ENCODE data around the gene TINCR.
A peak's percentile ranks its signal among the peaks of the same experiment; 100 is the strongest.

- TF ChIP-seq, protein P1, sequence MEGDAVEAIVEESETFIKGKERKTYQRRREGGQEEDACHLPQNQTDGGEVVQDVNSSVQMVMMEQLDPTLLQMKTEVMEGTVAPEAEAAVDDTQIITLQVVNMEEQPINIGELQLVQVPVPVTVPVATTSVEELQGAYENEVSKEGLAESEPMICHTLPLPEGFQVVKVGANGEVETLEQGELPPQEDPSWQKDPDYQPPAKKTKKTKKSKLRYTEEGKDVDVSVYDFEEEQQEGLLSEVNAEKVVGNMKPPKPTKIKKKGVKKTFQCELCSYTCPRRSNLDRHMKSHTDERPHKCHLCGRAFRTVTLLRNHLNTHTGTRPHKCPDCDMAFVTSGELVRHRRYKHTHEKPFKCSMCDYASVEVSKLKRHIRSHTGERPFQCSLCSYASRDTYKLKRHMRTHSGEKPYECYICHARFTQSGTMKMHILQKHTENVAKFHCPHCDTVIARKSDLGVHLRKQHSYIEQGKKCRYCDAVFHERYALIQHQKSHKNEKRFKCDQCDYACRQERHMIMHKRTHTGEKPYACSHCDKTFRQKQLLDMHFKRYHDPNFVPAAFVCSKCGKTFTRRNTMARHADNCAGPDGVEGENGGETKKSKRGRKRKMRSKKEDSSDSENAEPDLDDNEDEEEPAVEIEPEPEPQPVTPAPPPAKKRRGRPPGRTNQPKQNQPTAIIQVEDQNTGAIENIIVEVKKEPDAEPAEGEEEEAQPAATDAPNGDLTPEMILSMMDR (conservative IDR thresholded peaks at IDR 0.05; ENCODE audit: low read depth, low read length), result peak; percentile 68
- TF ChIP-seq EZH2 (IDR thresholded peaks at IDR 0.05; ENCODE audit: borderline replicate concordance, low read depth, low read length, poor library complexity, severe bottlenecking), result no peak
Observed at GRCh38 chr19:5534787-5535586, 32.8 kb downstream of the TINCR start.
